PC-3 (cell line): ENCODE results near the gene EOLA1. TPM values are rescaled to one million over a fixed set of nuclear protein-coding genes. Genes with fewer than 3 reads are reported as not detected.

Experiments used
- ATAC-seq: fragments of 200-7000 bp; cut with Tn5 transposase; 2 replicates; pipeline ENCODE4 v1.9.1; 2020; ENCODE audit warnings: mild to moderate bottlenecking, moderate library complexity
- BruUV-seq: library from RNA; stranded (reverse); fragments of 400-500 nt; replicated peaks from 2 replicates; lab custom pipeline; 2021; lab: Mats Ljungman, UMichigan
- CTCF ChIA-PET: fragments of 300-600 bp; sonication (Branson Sonifier 250); formaldehyde crosslinking; loops from one replicate; lab custom pipeline; 2022; ENCODE audit warnings: antibody characterized with exemption; lab: Charles Lee
- POLR2A ChIA-PET: fragments of 300-600 bp; sonication (Branson Sonifier 250); formaldehyde crosslinking; loops from one replicate; lab custom pipeline; 2022; ENCODE audit warnings: antibody characterized with exemption; ENCODE audit not compliant: unreplicated experiment; lab: Charles Lee
- DNase-seq: peaks from one replicate; pipeline ENCODE4 v3.0.0-alpha.2; 2015
- H2AFZ ChIP-seq: fragments of 300-600 bp; sonication (generic); 2 replicates; pipeline ENCODE4 v1.6.0; 2016; ENCODE audit warnings: antibody characterized with exemption, low read length
- H3F3A ChIP-seq: fragments of 300-600 bp; sonication (generic); one replicate; pipeline ENCODE4 v1.6.0; 2017; ENCODE audit warnings: antibody characterized with exemption, low read length, control low read depth, mild to moderate bottlenecking; ENCODE audit not compliant: unreplicated experiment
- H3K27ac ChIP-seq: fragments of 300-600 bp; sonication (generic); 2 replicates; pipeline ENCODE4 v1.5.1; 2016; ENCODE audit warnings: mild to moderate bottlenecking, low read length
- H3K27me3 ChIP-seq: fragments of 300-600 bp; sonication (generic); 2 replicates; pipeline ENCODE4 v1.6.1; 2016; ENCODE audit warnings: low read length, mixed read lengths
- H3K36me3 ChIP-seq: fragments of 300-600 bp; sonication (generic); 2 replicates; pipeline ENCODE4 v1.6.1; 2016; ENCODE audit warnings: low read depth, mixed run types, low read length, mixed read lengths
- H3K4me1 ChIP-seq: fragments of 300-600 bp; sonication (generic); 2 replicates; pipeline ENCODE4 v1.5.1; 2016; ENCODE audit warnings: low read length; ENCODE audit not compliant: insufficient read depth
- H3K4me2 ChIP-seq: fragments of 300-600 bp; sonication (generic); 2 replicates; pipeline ENCODE4 v1.6.0; 2016; ENCODE audit warnings: low read length
- H3K4me3 ChIP-seq: fragments of 300-600 bp; sonication (generic); 2 replicates; pipeline ENCODE4 v1.5.1; 2016; ENCODE audit warnings: mild to moderate bottlenecking, low read length, mixed read lengths
- H3K79me2 ChIP-seq: fragments of 300-600 bp; sonication (generic); 2 replicates; pipeline ENCODE4 v1.6.1; 2017; ENCODE audit warnings: low read length, mixed read lengths
- H3K9ac ChIP-seq: fragments of 300-600 bp; sonication (generic); 2 replicates; pipeline ENCODE4 v1.6.0; 2016; ENCODE audit warnings: mild to moderate bottlenecking, low read length
- H3K9me2 ChIP-seq: fragments of 300-600 bp; sonication (generic); replicated peaks from 2 replicates; pipeline ENCODE4 v1.6.1; 2016; ENCODE audit warnings: mixed run types, low read length, mixed read lengths
- H3K9me3 ChIP-seq: fragments of 300-600 bp; sonication (generic); 2 replicates; pipeline ENCODE4 v1.6.1; 2016; ENCODE audit warnings: low read length, mixed read lengths
- H4K20me1 ChIP-seq: fragments of 300-600 bp; sonication (generic); 2 replicates; pipeline ENCODE4 v1.6.1; 2016; ENCODE audit warnings: low read length, mixed read lengths
- EZH2 ChIP-seq: fragments of 300-600 bp; sonication (generic); IDR thresholded peaks from one replicate; pipeline ENCODE4 v1.6.1; 2017; ENCODE audit warnings: antibody characterized with exemption, mild to moderate bottlenecking, low read length; ENCODE audit not compliant: unreplicated experiment
- EZH2phosphoT487 ChIP-seq: fragments of 300-600 bp; sonication (generic); IDR thresholded peaks from 2 replicates; pipeline ENCODE4 v1.6.1; 2018; ENCODE audit warnings: mild to moderate bottlenecking, antibody characterized with exemption, low read length, borderline replicate concordance
- intact Hi-C: fragments of 100-400 bp; cut with micrococcal nuclease; formaldehyde crosslinking; loops from 2 replicates; pipeline ENCODE4 v1.9.0; 2023
- total RNA-seq: library from RNA; depleted of rRNA; stranded (reverse); fragments of >200 nt; gene quantifications from 2 replicates; pipeline ENCODE4 v1.2.3, GENCODE V29; 2014
- TF ChIP-seq, protein P1 (sequence below): fragments of 300-600 bp; sonication (generic); conservative IDR thresholded peaks from 2 replicates; pipeline ENCODE4 v1.5.1; 2017; ENCODE audit warnings: antibody characterized with exemption, low read depth, mild to moderate bottlenecking, low read length

EOLA1 gene
- total RNA-seq, 1 experiment from 2014 or later: 21.7 TPM

GRCh38 chrX:149505671-149506070 lies 35.1 kb upstream of the EOLA1 start:
- intact Hi-C loops: loop anchor here (1.0 kb wide), 1 partner anchor 10 kb away; no protein-coding TSS in a partner anchor
- no peaks in the 10 kb centered on the region for H3K9me3 ChIP-seq
- TF ChIP-seq EZH2 (no peak), EZH2phosphoT487 (no peak)
- TF ChIP-seq, protein P1, sequence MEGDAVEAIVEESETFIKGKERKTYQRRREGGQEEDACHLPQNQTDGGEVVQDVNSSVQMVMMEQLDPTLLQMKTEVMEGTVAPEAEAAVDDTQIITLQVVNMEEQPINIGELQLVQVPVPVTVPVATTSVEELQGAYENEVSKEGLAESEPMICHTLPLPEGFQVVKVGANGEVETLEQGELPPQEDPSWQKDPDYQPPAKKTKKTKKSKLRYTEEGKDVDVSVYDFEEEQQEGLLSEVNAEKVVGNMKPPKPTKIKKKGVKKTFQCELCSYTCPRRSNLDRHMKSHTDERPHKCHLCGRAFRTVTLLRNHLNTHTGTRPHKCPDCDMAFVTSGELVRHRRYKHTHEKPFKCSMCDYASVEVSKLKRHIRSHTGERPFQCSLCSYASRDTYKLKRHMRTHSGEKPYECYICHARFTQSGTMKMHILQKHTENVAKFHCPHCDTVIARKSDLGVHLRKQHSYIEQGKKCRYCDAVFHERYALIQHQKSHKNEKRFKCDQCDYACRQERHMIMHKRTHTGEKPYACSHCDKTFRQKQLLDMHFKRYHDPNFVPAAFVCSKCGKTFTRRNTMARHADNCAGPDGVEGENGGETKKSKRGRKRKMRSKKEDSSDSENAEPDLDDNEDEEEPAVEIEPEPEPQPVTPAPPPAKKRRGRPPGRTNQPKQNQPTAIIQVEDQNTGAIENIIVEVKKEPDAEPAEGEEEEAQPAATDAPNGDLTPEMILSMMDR: no peak
- peak overlapping the region; percentile 86; the same call in 1 of the 2 replicates for H3K4me3 ChIP-seq
- peaks cover 22% of the 10 kb centered on the region for H3K79me2 ChIP-seq
- H3K27ac ChIP-seq: 0 out of 2 replicates have a peak overlapping the region, but pooled peaks have one; percentile 10
- H3K36me3 ChIP-seq: peaks cover 14% of the 10 kb centered on the region; the same call in 1 of the 2 replicates
- H3F3A ChIP-seq: no peaks in the 10 kb centered on the region
- H3K27me3 ChIP-seq: no peaks in the 10 kb centered on the region
- no TSS peak for BruUV-seq
- ChIA-PET POLR2A (interaction anchor here (0.6 to 0.7 kb wide), 2 partner anchors 11 to 33 kb away, joined by 4 to 6 read pairs; no protein-coding TSS in a partner anchor), CTCF (no interaction called here)
- peaks cover 37% of the 10 kb centered on the region for H3K4me1 ChIP-seq
- H4K20me1 ChIP-seq: peaks cover 7% of the 10 kb centered on the region; the same call in 1 of the 2 replicates
- H2AFZ ChIP-seq: peak overlapping the region; percentile 67
- DNase-seq (no peak), ATAC-seq (no peak)
- H3K4me2 ChIP-seq: peak overlapping the region; percentile 97
- no peaks in the 10 kb centered on the region for H3K9me2 ChIP-seq
- no peak overlapping the region; the same call in 1 of the 2 replicates for H3K9ac ChIP-seq

DNA sequence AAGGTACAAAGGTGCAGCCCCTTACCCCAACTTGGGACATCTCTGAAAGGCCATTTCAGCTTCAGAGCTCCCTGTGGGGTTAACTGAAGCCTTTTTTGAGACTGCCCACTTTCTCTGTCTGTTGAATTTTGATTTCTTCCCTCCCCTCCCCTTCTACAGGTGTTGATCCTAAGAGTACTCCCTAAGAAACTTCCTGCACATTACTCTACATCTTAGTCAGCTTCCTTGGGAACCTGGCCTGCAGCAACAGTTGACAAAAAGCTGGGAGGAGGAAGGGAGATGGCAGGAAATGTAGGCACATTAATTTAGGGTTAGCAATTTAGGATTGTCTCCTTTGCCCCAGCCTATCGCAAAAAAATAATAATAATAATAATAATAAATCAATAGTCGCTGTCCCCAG lies 34.5 kb upstream of the EOLA1 start:
- DNase-seq (peak; percentile 64), ATAC-seq (peak; percentile 16)
- peaks cover 7% of the 10 kb centered on the region; the same call in 1 of the 2 replicates for H4K20me1 ChIP-seq
- CTCF ChIA-PET: no interaction called here
- H3K27ac ChIP-seq: peak overlapping the region; percentile 58
- H3K79me2 ChIP-seq: peaks cover 22% of the 10 kb centered on the region
- intact Hi-C loops: no loop called here
- peaks cover 9% of the 10 kb centered on the region; the same call in 1 of the 2 replicates for H3K36me3 ChIP-seq
- no TSS peak for BruUV-seq
- H3K9me3 ChIP-seq: no peaks in the 10 kb centered on the region
- H3K4me2 ChIP-seq: peak overlapping the region; percentile 97
- POLR2A ChIA-PET: interaction anchor here (0.6 kb wide), 1 partner anchor 33 kb away, joined by 4 read pairs; no protein-coding TSS in a partner anchor
- no peak overlapping the region for H2AFZ ChIP-seq
- no peak overlapping the region for H3K4me3 ChIP-seq
- TF ChIP-seq EZH2phosphoT487 (no peak), EZH2 (no peak)
- TF ChIP-seq, protein P1: no peak
- H3K9me2 ChIP-seq: no peaks in the 10 kb centered on the region
- no peaks in the 10 kb centered on the region for H3K27me3 ChIP-seq
- H3K9ac ChIP-seq: no peak overlapping the region
- H3F3A ChIP-seq: no peaks in the 10 kb centered on the region
- H3K4me1 ChIP-seq: peaks cover 42% of the 10 kb centered on the region

DNA sequence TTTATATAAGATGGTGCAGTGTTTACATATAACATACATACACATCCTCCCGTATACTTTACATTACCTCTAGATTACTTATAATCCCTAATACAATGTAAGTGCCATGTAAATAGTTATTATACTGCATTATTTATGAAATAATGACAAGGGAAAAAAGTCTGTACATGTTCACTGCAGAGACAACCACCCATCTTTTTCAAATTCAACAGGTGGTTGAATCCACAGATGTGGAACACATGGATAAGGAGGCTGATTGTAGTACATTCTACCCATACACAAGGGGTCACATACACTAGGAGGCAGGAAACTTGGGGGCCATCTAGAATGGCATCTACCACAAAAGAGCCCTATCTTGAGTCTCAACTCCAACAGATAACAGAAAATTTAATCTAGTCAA lies 32.3 kb upstream of the EOLA1 start:
- ATAC-seq: no peak
- no peaks in the 10 kb centered on the region for H3K36me3 ChIP-seq
- ChIA-PET CTCF (no interaction called here), POLR2A (no interaction called here)
- H3K9me3 ChIP-seq: no peaks in the 10 kb centered on the region
- peaks cover 63% of the 10 kb centered on the region for H3K4me1 ChIP-seq
- DNase-seq: no peak
- H3K4me3 ChIP-seq: no peak overlapping the region
- intact Hi-C loops: no loop called here
- no peak overlapping the region for H2AFZ ChIP-seq
- peaks cover 11% of the 10 kb centered on the region for H3K79me2 ChIP-seq
- peaks cover 7% of the 10 kb centered on the region; the same call in 1 of the 2 replicates for H4K20me1 ChIP-seq
- H3K27ac ChIP-seq: no peak overlapping the region
- no TSS peak for BruUV-seq
- H3K9ac ChIP-seq: no peak overlapping the region
- H3K9me2 ChIP-seq: no peaks in the 10 kb centered on the region
- no peak for TF ChIP-seq EZH2
- TF ChIP-seq EZH2phosphoT487: no peak
- TF ChIP-seq, protein P1: no peak
- H3K4me2 ChIP-seq: no peak overlapping the region
- H3K27me3 ChIP-seq: no peaks in the 10 kb centered on the region
- H3F3A ChIP-seq: no peaks in the 10 kb centered on the region
